Measurements from ENCODE around the gene IFIT2.

DNA sequence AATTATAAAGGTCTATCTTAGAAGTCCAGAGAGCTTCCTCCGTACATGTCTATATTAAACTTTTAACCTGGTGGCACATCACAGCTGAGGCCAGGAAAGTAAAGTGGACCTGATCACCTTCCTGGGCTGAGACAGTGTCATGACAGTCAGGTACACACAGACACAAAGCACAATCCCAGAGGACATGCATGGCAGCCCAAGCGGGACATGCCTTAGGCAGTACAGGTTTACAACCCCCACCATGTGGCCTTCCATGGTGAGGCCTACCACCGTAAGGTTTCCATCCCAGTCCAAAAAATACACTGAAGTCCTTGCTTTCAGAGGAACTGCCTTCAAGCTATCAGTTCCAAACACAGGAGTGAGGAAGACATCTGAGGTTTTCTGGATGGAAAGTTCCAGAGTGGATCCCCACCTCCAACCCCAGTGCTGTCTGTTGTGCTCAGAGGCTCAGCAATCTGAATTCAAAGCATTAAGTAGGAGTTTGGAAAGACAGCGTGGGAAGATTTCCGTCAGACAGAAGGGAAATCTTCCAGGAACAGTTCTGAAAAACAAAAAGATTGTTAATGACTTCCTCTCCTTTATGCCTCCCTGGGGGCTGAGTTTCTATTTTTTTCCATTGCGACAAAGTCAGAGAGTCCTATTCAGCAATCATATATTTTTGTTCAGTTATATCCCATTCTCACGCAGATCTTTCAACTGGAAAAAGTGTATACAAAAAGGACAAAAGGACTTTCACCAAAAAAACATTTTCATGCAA lies 46.0 kb downstream of the IFIT2 start:
- TF ChIP-seq POLR2A (IDR thresholded peaks at IDR 0.05) (no peak), CTCF (IDR thresholded peaks at IDR 0.05) (no peak), EP300 (IDR thresholded peaks at IDR 0.05) (no peak), POLR2AphosphoS5 (IDR thresholded peaks at IDR 0.05) (no peak)
